ENCODE measurements around the gene STK17A.

STK17A gene

DNA sequence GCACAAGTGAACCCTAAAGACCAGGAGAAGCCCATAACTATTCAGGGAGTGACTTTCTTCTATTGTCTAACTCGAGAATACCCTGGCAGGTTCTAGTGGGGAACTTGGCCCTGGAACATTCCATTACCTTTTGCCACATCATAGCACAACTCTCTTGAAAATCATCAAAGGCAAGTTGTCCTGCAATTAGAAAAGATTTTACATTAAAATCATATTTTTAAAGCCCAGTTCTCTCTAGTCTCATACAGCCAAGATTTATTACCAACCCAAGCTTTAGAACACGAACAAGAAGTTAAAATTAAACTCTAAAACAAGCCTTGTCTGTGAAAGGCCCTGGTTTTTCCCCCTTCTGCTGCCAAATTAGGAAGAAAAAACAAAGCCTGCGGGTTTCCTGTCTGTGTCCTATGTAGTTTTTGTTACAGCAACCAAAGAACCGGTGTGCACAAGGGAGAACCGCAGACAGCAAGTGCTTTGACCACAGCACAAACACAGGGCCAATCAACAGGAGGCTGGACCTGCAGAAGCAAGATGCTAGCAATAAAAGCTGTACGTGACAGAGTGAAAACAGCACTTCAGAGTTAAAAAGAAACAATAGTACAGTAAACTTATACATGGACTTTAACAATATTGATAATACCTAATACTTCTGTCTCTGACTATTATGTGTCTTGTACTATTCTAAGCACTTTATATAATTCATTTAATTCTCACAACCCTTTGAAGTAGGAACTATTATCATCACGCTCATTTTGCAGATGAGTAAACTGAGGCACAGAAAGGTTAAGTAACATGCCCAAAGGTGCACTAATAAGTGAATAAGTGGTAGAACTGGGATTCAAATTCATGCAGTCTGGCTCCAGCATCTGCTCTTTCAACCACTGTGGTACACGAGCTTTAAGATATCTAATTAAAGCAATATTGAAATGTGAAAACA lies 65.8 kb downstream of the STK17A start:
- H4K20me1 ChIP-seq (ENCODE audit: insufficient read depth, low read length, poor library complexity, severe bottlenecking) = peaks cover 10% of the 10 kb centered on the region
- peak overlapping the region; percentile 89 for H3K4me2 ChIP-seq (ENCODE audit: low read depth, low read length, poor library complexity, severe bottlenecking)
- no peaks in the 10 kb centered on the region for H3K27me3 ChIP-seq (ENCODE audit: insufficient read depth, low read length, poor library complexity, severe bottlenecking)
- H2AFZ ChIP-seq (ENCODE audit: low read length) = no peak overlapping the region
- H3K9me3 ChIP-seq (ENCODE audit: insufficient read depth, low read depth, low read length) = no peaks in the 10 kb centered on the region
- H3K4me3 ChIP-seq (ENCODE audit: low read length, poor library complexity, severe bottlenecking) = peak overlapping the region; percentile 68
- peaks cover 28% of the 10 kb centered on the region for H3F3A ChIP-seq (ENCODE audit: low read depth)
- peaks cover 82% of the 10 kb centered on the region for H3K4me1 ChIP-seq (ENCODE audit: insufficient read depth, low read length, poor library complexity, severe bottlenecking)
- peaks cover 29% of the 10 kb centered on the region; the same call in 1 of the 2 replicates for H3K36me3 ChIP-seq (ENCODE audit: insufficient read depth, low read length)
- no peaks in the 10 kb centered on the region for H3K9me2 ChIP-seq (replicated peaks; ENCODE audit: low read depth, low read length)
- no peak for TF ChIP-seq CTCF (conservative IDR thresholded peaks at IDR 0.05; ENCODE audit: low read length)
- TF ChIP-seq EZH2phosphoT487 (IDR thresholded peaks at IDR 0.05; ENCODE audit: borderline replicate concordance) = no peak; the same call in 1 of the 2 replicates
- H3K9ac ChIP-seq (ENCODE audit: low read depth, low read length, poor library complexity, severe bottlenecking) = peak overlapping the region; percentile 62
- peaks cover 61% of the 10 kb centered on the region for H3K79me2 ChIP-seq (ENCODE audit: insufficient read depth, low read length)

- peak overlapping the region; percentile 68 for H3K4me3 ChIP-seq (ENCODE audit: low read length, poor library complexity, severe bottlenecking)
- no peaks in the 10 kb centered on the region for H3K27me3 ChIP-seq (ENCODE audit: insufficient read depth, low read length, poor library complexity, severe bottlenecking)
- H2AFZ ChIP-seq (ENCODE audit: low read length) = no peak overlapping the region
- H3K36me3 ChIP-seq (ENCODE audit: insufficient read depth, low read length) = peaks cover 21% of the 10 kb centered on the region; the same call in 1 of the 2 replicates
- peaks cover 63% of the 10 kb centered on the region for H3K79me2 ChIP-seq (ENCODE audit: insufficient read depth, low read length)
- H3K9ac ChIP-seq (ENCODE audit: low read depth, low read length, poor library complexity, severe bottlenecking) = peak overlapping the region; percentile 73
- no peaks in the 10 kb centered on the region for H3K9me3 ChIP-seq (ENCODE audit: insufficient read depth, low read depth, low read length)
- H3K4me2 ChIP-seq (ENCODE audit: low read depth, low read length, poor library complexity, severe bottlenecking) = peak overlapping the region; percentile 89
- TF ChIP-seq CTCF (conservative IDR thresholded peaks at IDR 0.05; ENCODE audit: low read length) = no peak
- TF ChIP-seq EZH2phosphoT487 (IDR thresholded peaks at IDR 0.05; ENCODE audit: borderline replicate concordance) = no peak
- H3K4me1 ChIP-seq (ENCODE audit: insufficient read depth, low read length, poor library complexity, severe bottlenecking) = peaks cover 93% of the 10 kb centered on the region
- peaks cover 28% of the 10 kb centered on the region for H3F3A ChIP-seq (ENCODE audit: low read depth)
- H4K20me1 ChIP-seq (ENCODE audit: insufficient read depth, low read length, poor library complexity, severe bottlenecking) = peaks cover 10% of the 10 kb centered on the region
- H3K9me2 ChIP-seq (replicated peaks; ENCODE audit: low read depth, low read length) = no peaks in the 10 kb centered on the region
These were observed 66.9 kb downstream of the STK17A start for GRCh38 chr7:43649755-43650274.

GRCh38 chr7:43650457-43651052 lies 67.6 kb downstream of the STK17A start:
- peaks cover 19% of the 10 kb centered on the region; the same call in 1 of the 2 replicates for H3K36me3 ChIP-seq (ENCODE audit: insufficient read depth, low read length)
- peak overlapping the region; percentile 73 for H3K9ac ChIP-seq (ENCODE audit: low read depth, low read length, poor library complexity, severe bottlenecking)
- no peaks in the 10 kb centered on the region for H3K9me3 ChIP-seq (ENCODE audit: insufficient read depth, low read depth, low read length)
- H3K4me1 ChIP-seq (ENCODE audit: insufficient read depth, low read length, poor library complexity, severe bottlenecking) = peaks cover 89% of the 10 kb centered on the region
- H3K4me3 ChIP-seq (ENCODE audit: low read length, poor library complexity, severe bottlenecking) = peak overlapping the region; percentile 68
- peaks cover 28% of the 10 kb centered on the region for H3F3A ChIP-seq (ENCODE audit: low read depth)
- no peaks in the 10 kb centered on the region for H3K9me2 ChIP-seq (replicated peaks; ENCODE audit: low read depth, low read length)
- H4K20me1 ChIP-seq (ENCODE audit: insufficient read depth, low read length, poor library complexity, severe bottlenecking) = peaks cover 10% of the 10 kb centered on the region
- H2AFZ ChIP-seq (ENCODE audit: low read length) = no peak overlapping the region
- TF ChIP-seq EZH2phosphoT487 (IDR thresholded peaks at IDR 0.05; ENCODE audit: borderline replicate concordance) (no peak), CTCF (conservative IDR thresholded peaks at IDR 0.05; ENCODE audit: low read length) (no peak)
- no peaks in the 10 kb centered on the region for H3K27me3 ChIP-seq (ENCODE audit: insufficient read depth, low read length, poor library complexity, severe bottlenecking)
- peaks cover 61% of the 10 kb centered on the region for H3K79me2 ChIP-seq (ENCODE audit: insufficient read depth, low read length)
- H3K4me2 ChIP-seq (ENCODE audit: low read depth, low read length, poor library complexity, severe bottlenecking) = peak overlapping the region; percentile 89
